ENCODE data around the gene REXO1.
A peak's percentile ranks its signal among the peaks of the same experiment; 100 is the strongest.
"Not testable (repeated sequence)": the region's sequence is repeated elsewhere in the genome, so short reads cannot be mapped to it uniquely, and the experiment has no call there.

REXO1 gene, protein sequence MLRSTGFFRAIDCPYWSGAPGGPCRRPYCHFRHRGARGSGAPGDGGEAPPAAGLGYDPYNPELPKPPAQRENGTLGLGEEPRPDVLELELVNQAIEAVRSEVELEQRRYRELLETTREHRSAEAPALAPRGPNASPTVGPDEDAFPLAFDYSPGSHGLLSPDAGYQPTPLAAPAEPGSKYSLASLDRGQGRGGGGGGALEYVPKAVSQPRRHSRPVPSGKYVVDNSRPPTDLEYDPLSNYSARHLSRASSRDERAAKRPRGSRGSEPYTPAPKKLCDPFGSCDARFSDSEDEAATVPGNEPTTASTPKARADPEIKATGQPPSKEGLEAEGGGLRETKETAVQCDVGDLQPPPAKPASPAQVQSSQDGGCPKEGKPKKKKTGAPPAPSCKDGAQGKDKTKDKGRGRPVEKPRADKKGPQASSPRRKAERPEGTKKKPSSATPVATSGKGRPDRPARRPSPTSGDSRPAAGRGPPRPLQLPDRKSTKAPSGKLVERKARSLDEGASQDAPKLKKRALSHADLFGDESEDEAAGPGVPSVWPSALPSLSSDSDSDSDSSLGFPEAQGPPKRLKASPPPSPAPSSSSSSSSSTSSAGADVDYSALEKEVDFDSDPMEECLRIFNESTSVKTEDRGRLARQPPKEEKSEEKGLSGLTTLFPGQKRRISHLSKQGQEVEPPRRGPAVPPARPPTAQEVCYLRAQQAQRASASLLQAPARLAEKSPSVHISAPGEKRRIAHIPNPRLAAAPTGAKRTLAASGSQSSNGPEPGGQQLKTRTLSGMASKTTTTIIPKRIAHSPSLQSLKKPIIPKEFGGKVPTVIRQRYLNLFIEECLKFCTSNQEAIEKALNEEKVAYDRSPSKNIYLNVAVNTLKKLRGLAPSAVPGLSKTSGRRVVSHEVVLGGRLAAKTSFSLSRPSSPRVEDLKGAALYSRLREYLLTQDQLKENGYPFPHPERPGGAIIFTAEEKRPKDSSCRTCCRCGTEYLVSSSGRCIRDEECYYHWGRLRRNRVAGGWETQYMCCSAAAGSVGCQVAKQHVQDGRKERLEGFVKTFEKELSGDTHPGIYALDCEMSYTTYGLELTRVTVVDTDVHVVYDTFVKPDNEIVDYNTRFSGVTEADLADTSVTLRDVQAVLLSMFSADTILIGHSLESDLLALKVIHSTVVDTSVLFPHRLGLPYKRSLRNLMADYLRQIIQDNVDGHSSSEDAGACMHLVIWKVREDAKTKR

DNA sequence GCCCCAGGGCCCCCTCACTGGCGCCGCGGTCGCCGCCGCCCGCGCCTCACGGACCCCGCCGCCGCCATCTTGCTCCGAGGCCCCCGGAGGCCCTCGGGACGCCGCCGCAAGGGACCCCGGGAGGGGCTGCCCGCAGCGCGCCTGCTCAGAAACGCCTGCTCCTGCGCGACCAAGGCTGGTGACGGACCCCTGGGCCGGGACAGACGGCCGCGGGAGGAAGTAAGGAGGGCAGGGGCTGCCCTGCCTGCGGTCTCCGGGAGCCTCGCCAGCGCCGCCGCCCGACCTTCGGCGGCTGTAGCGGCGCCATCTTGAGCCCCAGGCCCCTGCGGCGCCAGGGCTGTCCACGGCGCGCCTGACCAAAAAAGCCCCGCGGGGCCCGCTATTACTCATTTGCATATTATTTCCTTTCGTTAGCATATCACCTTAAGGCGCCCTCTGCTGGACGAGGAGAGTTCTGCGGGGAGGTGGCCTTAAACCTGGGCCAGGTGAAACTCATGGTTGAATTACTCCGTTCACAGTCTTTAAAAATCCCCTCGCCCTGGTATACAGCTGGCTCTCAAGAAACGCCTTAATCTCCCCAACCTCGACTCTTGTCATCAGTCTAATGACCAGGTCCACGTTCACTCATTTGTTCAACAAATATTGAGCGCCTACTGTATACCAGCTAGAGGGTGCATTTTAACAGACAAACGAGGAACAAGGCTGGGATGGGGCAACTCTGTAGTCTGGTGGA lies at the start of gene REXO1:
Gene REXO1, minus strand, starts transcription at position 85 of the 733 bp plus-strand sequence. CDS start 125 bp downstream, outside the sequence.
- peak; percentile 99 for DNase-seq

DNA sequence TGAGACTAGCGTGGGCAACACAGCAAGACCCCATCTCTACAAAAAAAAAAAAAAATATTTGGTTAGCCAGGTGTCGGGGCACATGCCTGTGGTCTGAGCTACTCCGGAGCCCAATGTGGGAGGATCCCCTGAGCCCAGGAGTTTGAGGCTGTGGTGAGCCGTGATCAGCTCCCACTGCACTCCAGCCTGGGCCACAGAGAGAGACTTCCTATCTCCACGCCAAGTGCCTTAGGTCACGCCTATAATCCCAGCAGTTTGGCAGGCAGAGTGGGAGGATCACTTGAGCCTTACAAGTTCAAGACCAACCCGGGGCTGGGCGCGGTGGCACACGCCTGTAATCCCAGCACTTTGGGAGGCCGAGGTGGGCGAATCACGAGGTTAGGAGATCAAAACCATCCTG lies 48.2 kb upstream of the REXO1 start:
- no peak for DNase-seq

DNA sequence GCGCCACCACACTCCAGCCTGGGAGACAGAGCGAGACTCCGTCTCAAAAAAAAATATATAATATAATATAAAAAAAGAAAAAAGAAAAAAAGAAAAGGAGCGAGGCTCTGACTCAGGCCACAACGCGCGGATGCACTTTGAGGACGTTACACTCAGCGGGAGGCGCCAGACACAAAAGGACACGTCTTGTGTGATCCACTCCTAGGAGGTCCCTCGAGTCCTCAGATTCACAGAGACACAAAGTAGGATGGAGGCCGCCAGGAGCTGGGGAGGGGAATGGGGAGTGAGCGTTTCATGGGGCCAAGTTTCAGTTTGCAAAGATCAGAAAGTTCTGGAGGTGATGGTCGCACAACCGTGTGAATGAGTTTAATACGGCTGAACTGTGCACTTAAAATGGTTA lies 45.5 kb upstream of the REXO1 start:
- DNase-seq = no peak

DNA sequence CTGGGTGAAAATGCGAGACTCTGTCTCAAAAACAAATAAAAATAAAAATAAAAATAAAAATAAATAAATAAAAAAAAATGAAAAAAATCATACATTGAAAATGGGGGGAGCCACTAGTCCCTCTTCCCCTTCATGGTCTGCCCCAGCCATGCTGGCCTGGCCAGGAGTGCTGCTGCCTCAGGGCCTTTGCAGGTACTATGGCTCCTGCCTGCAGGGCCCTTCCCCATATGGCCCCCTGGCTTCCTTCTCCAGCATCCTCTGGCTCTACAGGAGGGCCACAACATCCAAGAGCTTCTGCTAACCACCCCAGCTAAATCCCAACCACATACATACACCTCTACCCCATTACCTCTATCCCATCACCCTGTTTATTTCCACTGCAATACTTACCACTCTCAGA lies 41.6 kb upstream of the REXO1 start:
- no peak for DNase-seq

DNA sequence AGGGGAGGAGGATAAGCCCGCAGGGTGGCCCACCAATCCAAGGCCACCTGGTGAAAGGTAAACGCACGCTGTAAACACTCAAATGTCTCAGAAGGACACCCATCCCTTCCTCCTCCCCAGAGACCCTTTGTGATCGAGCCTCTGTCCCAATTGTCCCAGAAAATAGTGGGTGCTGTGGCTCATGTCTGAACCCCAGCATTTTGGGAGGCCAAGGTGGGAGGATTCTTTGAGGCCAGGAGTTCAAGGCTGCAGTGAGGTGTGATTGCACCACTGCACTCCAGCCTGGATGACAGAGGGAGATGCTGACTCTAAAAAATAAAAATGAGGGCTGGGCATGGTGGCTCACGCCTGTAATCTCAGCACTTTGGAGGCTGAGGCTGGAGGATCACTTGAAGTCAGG lies 40.1 kb upstream of the REXO1 start:
- DNase-seq = no peak

DNA sequence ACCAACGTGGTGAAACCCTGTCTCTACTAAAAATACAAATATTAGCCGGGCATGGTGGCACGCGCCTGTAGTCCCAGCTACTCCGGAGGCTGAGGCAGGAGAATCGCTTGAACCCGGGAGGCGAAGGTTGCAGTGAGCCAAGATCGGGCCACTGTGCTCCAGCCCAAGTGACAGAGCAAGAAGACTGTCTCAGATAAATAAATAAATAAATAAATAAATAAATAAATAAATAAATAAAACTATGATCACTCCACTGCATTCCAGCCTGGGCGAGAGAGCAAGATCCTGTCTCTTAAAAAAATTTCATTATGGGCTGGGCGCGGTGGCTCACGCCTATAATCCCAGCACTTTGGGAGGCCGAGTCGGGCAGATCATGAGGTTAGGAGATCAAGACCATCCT lies 38.1 kb upstream of the REXO1 start:
- DNase-seq = not testable (repeated sequence)

DNA sequence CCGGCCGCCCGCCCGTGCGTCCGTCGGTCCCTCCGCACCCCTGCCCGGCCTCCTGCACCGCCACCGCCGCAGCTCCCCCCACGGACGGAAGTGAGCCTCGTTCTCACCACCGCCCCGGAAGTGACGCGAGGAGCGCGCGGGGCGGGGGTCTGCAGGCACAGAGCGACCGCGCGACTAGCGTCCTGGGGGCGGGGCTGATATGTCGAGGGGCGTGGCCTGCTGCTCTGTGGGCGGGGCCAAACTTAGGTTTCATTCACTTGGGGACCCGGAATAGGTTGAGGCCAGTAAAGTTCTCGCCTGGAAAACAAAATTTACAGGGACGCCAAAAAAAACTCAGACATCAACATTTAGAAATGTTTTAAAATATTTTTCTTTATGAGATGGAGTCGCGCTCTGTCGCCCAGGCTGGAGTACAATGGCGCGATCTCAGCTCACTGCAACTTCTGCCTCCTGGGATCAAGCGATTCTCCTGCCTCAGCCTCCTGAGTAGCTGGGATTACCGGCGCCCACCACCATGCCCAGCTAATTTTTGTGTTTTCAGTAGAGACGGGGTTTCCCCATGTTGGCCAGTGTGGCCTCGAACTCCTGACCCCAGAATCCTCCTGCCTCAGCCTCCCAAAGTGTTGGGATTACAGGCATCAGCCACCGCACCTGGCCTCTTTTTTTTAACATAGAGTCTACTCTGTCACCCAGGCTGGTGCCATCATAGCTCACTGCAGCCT lies 37.3 kb upstream of the REXO1 start, which contains the start of gene ABHD17A:
Gene ABHD17A, minus strand, starts transcription at position 99 of the 722 bp plus-strand sequence. CDS start 3,930 bp downstream, outside the sequence.
- DNase-seq = peak; percentile 96

DNA sequence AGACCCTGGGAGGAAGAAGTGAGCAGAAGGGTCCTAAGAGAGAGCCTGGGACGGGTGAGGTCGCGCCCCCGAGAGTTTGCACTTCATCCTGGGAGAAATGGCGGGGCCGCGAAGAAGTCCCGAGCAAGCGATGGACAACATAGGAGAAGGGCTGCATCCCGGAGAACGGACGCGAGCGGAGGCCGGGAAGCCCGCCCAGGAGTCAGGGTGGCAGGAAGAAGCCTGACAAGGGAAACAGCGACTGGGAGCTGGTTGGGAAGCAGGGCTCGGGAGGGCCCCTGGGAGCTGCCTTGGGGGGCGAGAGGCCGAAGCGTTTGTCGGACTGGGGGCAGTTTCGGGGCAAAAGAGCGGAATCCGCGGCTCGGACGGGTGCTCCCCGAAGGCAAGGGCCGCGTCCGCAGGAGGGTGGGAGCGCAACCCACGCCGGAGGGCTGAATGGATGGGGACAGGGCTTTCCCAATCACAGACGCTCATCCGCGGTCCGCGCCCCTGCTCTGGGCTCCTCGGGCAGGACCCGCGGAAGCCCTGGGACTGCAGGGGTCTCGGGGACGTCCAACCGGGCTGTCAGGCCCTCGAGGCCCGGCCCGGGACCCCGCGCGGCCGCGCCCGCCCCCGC lies 36.5 kb upstream of the REXO1 start:
- peak; percentile 42 for DNase-seq

DNA sequence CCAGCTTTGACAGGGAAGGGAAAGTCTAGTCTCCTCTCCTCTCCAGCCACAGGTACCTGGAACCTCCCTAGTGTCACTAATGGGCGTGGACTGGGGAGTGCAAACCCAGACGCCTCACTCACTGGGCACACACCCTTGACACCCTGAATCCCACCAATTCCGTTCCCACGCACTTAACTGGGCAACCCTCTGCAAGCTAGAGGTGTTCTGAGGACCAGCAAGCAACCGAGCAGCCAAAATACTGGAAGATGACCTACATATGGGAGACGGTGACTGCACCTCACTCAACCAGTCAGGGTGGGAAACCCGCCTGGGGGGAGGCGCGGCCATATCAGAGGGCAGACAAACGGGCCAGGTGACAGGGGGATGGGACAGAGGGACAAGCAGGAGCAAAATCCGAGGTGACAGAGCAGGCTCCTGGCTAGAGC lies 36.0 kb upstream of the REXO1 start:
- peak; percentile 5 for DNase-seq

DNA sequence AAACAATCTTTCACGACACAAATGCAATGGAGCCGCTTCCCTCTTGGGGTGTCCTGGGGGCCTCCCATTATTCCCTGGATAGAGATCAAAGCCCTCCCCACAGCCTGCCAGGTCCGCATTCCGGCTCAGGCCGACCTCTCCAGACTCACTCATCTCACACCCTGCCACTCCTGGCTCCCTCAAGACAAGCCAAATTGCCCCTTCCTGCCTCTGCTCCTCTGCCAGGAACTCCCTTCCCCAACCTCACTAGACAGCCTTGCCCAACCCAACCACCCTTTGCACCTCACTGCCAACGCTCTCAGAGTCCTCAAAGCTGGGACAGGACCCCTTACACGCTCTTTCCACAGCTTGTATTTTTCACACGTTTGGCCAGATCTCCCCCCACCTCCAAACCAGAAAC lies 35.5 kb upstream of the REXO1 start:
- DNase-seq = no peak

DNA sequence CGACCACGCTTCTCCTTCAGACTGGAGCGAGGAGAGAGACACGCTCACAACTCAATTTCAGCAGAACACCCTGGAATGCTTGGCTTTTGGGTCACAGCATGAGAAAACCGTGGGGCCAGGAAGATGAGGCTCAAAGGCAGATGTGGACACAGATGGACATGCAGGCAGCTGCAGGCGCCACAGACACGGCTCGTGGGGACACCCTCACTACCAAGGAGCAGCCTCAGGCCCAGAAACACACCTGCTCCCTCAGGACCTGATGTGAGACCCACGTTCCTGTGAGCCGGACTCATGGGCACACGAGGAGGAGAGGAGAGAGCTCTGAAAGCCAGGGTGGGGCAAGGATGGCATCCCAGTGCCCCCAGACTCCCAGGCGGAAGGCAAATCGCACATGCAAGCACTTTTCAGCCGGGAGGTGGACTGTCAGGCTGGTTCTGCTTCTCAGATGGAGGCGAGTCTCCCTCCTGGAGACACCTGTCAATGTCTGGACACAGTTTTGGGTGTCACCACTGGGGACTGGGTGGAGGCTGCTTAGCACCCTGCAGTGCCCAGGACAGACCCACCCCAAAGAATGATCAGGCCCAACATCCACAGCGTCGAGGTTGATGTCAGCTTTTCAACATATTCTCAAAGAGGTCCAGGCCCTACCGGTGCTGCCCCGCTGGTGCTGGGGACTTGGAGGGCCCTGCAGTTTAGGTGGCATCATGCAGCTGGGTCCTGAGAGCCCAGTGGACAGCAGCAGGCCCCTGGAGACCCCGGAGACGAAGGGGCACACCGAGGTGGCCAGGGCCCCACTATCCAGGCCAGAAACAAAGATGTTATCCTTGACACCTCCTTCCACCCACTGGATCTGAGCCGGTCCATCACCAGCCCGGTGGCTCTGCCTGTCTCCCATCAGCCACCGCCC lies 34.8 kb upstream of the REXO1 start:
- DNase-seq = no peak

DNA sequence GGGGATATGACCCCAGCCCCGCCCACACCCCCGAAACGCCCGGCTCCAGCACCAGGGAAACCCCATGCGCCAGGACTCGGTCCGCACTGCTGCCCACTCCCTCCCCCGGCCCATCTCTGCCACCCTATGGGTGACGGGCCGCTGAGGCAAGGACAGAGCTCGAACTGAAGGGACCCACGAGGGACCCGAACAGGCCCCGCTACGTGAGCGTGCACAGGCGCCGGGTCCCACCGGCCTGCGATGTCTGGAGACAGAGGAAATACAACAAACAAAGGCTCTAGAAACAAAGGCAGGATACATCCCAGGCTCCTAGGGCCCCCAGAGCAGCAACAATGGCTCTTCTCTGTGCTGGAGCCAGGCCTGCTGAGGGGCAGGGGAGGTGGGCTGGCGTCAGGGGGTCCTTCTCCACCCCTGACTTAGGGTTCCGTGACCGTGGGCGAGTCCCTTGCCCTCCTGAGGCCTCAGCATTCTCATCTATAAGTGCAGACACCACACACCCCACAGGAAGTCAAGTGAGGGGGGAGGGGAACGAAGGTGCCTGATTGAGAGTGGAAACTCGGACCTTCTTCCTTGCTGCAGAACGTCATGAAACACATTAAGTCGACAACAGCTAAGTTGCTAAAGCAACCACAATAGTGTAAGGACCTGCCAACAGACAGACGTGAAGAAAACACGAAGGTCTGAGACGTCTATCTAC lies 34.0 kb upstream of the REXO1 start:
- DNase-seq = no peak

DNA sequence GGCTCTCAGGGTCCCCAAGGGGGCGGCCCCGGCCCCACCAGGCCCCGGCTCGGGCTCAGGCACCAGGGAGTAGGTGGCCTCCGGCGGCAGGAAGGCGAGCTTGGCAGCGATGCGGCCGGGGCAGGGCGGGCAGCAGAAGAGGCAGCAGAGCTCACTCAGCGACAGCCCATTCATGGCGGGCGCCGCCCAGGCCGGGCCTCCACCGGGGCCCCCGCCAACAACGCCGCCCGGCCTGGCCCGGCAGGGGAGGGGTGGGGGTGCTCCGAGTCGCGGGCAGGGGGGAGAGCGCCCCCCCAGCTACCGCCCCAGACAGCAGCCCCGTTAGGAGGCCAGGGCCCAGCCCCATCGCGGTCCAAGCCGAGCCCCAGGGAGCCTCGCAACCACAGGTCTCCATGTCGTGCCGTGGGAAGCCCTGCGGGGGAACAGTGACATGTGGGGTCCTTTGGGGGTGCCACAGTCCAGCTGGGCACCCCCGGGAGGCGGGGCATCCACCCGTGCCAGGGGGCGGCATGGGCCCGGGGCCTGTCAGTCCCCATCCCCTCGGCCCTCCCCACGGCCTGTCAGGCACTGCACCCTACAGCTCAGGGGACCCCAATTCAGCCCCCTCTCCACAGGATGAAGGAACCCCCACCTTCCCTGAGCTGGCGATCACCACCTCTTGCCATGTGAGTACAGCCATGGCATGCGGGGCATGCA lies 33.3 kb upstream of the REXO1 start:
- not testable (repeated sequence) for DNase-seq

DNA sequence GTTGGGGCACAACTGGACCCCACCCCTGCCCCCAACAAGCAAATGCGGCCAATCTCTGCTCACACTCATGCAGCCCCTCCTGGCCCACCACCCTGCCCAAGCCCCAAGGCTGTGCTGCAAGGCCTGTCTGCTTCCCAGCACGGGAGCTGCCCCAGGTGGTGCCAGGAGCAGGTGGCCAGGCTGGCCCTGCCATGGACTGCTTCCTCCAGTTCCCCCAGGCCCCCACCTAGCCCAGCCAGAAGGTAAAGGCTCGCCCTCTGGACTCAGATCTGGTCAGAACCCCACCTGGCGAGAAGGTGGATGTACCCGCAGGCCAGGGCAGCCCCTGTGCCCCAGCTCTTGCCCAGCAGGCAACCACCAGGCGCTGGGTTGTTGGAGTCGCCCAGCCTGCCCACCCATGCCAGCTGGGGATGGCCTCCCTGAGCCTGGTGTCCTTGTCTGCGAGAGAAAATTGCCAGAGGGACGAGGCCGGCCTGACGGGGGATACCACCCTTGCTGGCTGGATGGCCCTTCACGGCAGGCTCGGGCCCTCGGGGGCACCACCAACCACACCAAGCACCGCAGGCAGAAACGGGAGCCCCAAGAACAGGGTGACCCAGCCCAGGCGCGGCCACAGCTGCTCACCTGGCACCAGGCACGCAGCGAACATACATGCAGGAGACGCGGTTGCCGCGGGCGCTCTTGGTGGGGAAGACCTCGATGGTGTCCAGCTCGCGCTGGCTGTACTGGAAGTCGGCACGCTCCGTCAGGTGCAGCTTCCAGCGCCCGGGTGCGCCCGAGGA lies 32.5 kb upstream of the REXO1 start:
- no peak for DNase-seq

DNA sequence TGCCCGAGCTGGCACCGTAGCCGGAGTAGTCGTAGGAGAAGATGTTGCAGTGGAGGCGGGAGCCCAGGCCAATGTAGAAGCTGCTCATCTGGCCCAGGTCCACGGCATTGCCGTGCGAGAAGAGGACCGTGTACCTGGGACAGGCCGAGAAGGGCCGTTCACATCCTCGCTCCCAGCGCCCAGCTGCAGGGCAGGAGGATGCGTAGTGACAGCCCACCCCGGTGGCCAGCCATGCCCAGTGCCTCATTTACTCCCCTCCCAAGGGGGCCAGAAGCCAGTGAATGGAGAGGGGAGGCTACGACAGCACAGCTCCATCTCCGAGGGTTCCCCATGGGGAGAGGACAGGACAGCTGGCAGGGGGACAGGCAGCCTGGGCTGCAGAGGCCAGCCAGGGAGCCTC lies 31.7 kb upstream of the REXO1 start:
- not testable (repeated sequence) for DNase-seq

DNA sequence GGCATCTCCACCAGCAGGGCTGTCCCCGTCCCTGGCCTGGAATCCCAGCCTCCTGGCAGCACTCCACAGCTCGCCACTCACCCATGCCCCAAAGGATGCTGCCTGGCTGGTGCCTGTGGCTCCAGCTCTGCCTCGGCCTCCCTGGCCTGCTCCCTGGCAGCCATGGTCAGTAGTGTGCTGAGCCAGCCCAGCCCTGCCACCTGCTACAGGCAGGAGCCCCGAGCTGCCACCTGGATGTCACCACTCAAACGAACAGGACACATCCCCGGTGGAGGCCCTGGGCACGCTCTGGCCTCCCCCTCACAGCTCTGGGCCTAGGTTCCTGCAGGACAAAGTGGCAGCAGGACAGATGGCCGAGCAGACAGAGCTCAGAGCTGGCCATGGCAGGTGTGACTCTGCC lies 30.3 kb upstream of the REXO1 start:
- not testable (repeated sequence) for DNase-seq

DNA sequence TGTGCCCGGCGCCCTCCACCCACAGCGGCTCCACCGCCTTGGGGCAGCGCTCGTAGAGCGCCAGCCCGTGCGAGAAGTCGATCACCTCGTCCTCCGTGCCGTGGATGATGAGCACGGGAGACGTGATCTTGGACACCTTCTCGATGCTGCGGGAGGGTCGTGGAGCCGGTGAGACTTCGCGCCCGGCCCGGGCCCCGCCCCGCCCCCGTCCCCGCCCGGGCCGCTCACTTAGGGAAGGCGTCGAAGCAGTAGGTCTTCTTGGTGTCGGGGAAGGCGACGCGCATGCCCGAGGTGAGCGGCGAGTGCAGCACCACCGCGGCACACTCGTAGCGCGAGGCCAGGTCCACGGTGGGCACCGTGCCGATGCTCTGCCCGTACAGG lies 29.0 kb upstream of the REXO1 start:
- DNase-seq = peak; percentile 29

All from eye (tissue), 1 donor.